Neural progenitor cell (in vitro differentiated cells): ENCODE measurements around the gene GATA6.

Experiments used
- EZH2 ChIP-seq: fragments of 200-600 bp; sonication (generic); IDR thresholded peaks from 2 replicates; pipeline ENCODE4 v1.6.1; 2017; ENCODE audit warnings: antibody characterized with exemption, mild to moderate bottlenecking, moderate library complexity
- EZH2phosphoT487 ChIP-seq: fragments of 200-600 bp; sonication (generic); IDR thresholded peaks from 2 replicates; pipeline ENCODE4 v1.6.1; 2017; ENCODE audit warnings: antibody characterized with exemption
- TF ChIP-seq, protein P1 (sequence below): fragments of 200-600 bp; sonication (generic); IDR thresholded peaks from 2 replicates; pipeline ENCODE4 v1.5.1; 2017; ENCODE audit warnings: antibody characterized with exemption, mild to moderate bottlenecking

DNA sequence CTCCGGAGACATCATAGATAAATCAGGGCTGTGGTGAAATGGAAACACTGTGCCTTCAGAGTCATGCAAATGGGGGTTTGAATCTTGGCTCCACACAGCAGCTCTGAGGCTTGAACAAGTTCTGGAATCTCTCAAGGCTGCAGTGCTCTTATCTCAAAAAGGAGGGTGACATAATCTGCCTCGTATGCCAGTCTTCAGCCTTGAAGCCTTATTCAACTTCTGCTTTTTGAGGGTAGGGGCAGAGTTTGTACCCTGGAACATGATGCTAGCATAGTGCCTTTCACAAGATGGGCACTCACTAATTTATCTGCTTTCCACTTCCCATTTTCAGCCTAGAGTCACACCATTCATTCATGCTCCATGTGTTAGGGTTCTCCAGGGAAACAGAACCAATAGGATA lies 42.3 kb downstream of the GATA6 start:
- TF ChIP-seq, protein P1, sequence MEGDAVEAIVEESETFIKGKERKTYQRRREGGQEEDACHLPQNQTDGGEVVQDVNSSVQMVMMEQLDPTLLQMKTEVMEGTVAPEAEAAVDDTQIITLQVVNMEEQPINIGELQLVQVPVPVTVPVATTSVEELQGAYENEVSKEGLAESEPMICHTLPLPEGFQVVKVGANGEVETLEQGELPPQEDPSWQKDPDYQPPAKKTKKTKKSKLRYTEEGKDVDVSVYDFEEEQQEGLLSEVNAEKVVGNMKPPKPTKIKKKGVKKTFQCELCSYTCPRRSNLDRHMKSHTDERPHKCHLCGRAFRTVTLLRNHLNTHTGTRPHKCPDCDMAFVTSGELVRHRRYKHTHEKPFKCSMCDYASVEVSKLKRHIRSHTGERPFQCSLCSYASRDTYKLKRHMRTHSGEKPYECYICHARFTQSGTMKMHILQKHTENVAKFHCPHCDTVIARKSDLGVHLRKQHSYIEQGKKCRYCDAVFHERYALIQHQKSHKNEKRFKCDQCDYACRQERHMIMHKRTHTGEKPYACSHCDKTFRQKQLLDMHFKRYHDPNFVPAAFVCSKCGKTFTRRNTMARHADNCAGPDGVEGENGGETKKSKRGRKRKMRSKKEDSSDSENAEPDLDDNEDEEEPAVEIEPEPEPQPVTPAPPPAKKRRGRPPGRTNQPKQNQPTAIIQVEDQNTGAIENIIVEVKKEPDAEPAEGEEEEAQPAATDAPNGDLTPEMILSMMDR = no peak
- no peak for TF ChIP-seq EZH2phosphoT487
- TF ChIP-seq EZH2 = no peak
